A549 (cell line): ENCODE measurements around the gene PRDM10. TPM values are rescaled to one million over a fixed set of nuclear protein-coding genes. Genes with fewer than 3 reads are reported as not detected.
"Not testable (repeated sequence)": the region's sequence is repeated elsewhere in the genome, so short reads cannot be mapped to it uniquely, and the experiment has no call there.

Source experiments
- ATAC-seq, 2 experiments: fragments of 200-7000 bp in 1 of 2; fragments of >200 bp in 1 of 2; cut with Nextera tagmentation in 1 of 2; cut with Tn5 transposase in 1 of 2; 3 replicates each; pipeline versions ENCODE4 v1.8.0 to v1.9.1; 2018 to 2020; ENCODE audit warnings: mild to moderate bottlenecking in 1 of 2, moderate library complexity in 1 of 2
- CTCF ChIA-PET: fragments of 300-600 bp; sonication (Branson Sonifier 250); formaldehyde crosslinking; extraction: SDS; loops from one replicate; lab custom pipeline; 2021; ENCODE audit warnings: antibody characterized with exemption, inconsistent platforms; lab: Yijun Ruan, JAX
- POLR2A ChIA-PET: fragments of 350-600 bp; formaldehyde crosslinking; extraction: SDS; loops from one replicate; lab custom pipeline; 2021; ENCODE audit warnings: antibody characterized with exemption, inconsistent platforms; lab: Yijun Ruan, JAX
- DNase-seq, 2 experiments: peaks; one replicate each; pipeline versions ENCODE4 v3.0.0 to v3.0.0-alpha.2; 2011 to 2016; ENCODE audit warnings: low read depth in 1 of 2, low spot score in 1 of 2
- FAIRE-seq: peaks from 2 replicates; lab custom pipeline; 2011; peaks lifted over from hg19 to GRCh38; lab: Jason Lieb, UNC
- H3K27ac ChIP-seq, 2 experiments: fragments of >200 bp; sonication (Bioruptor Twin); formaldehyde crosslinking; 3 replicates each; pipeline ENCODE4 v1.5.1; 2016 to 2017
- H3K4me1 ChIP-seq: fragments of >200 bp; sonication (Bioruptor Twin); formaldehyde crosslinking; 3 replicates; pipeline ENCODE4 v1.6.1; 2016
- H3K4me2 ChIP-seq: fragments of >200 bp; sonication (Bioruptor Twin); formaldehyde crosslinking; 3 replicates; pipeline ENCODE4 v1.6.1; 2016
- H3K4me3 ChIP-seq: fragments of >200 bp; sonication (Bioruptor Twin); formaldehyde crosslinking; 3 replicates; pipeline ENCODE4 v1.5.1; 2016
- H3K9me3 ChIP-seq: fragments of >200 bp; sonication (Bioruptor Twin); formaldehyde crosslinking; 3 replicates; pipeline ENCODE4 v1.6.1; 2016
- BHLHE40 ChIP-seq: IDR thresholded peaks from 2 replicates; pipeline ENCODE4 v1.6.1; 2012; ENCODE audit warnings: low read depth, low read length, inconsistent platforms
- CBX8 ChIP-seq: fragments of 200-600 bp; sonication (generic); IDR thresholded peaks from 2 replicates; pipeline ENCODE4 v1.6.1; 2016
- EHF ChIP-seq: fragments of 250-450 bp; sonication (Bioruptor Pico); IDR thresholded peaks from 2 replicates; pipeline ENCODE4 v1.5.0; 2020; ENCODE audit warnings: mild to moderate bottlenecking
- EHMT2 ChIP-seq: fragments of 200-600 bp; sonication (generic); IDR thresholded peaks from 2 replicates; pipeline ENCODE4 v1.6.1; 2016; ENCODE audit warnings: antibody characterized with exemption, low read depth, mild to moderate bottlenecking, moderate library complexity
- FOSL2 ChIP-seq, 2 experiments: fragments of 450-650 bp in 1 of 2; fragments of >200 bp in 1 of 2; sonication (Bioruptor Twin) in 1 of 2; formaldehyde crosslinking; IDR thresholded peaks; 2 replicates each; pipeline versions ENCODE4 v1.5.0 to v1.6.1; 2016 to 2020; ENCODE audit warnings: mild to moderate bottlenecking in 1 of 2, moderate library complexity in 1 of 2
- FOXS1 ChIP-seq: fragments of 250-450 bp; sonication (Bioruptor Pico); IDR thresholded peaks from 2 replicates; pipeline ENCODE4 v1.5.0; 2020; ENCODE audit warnings: mild to moderate bottlenecking, moderate library complexity
- GATA3 ChIP-seq: IDR thresholded peaks from 2 replicates; pipeline ENCODE4 v1.6.1; 2012; ENCODE audit warnings: borderline replicate concordance
- HOXA7 ChIP-seq: fragments of 250-450 bp; sonication (Bioruptor Pico); IDR thresholded peaks from 2 replicates; pipeline ENCODE4 v1.5.0; 2020; ENCODE audit warnings: mild to moderate bottlenecking, moderate library complexity
- HOXB5 ChIP-seq: fragments of 250-450 bp; sonication (Bioruptor Pico); IDR thresholded peaks from 2 replicates; pipeline ENCODE4 v1.5.0; 2020; ENCODE audit warnings: mild to moderate bottlenecking, moderate library complexity
- JUNB ChIP-seq: fragments of >200 bp; sonication (Bioruptor Twin); formaldehyde crosslinking; IDR thresholded peaks from 2 replicates; pipeline ENCODE4 v1.6.1; 2016
- MYC ChIP-seq: IDR thresholded peaks from 2 replicates; pipeline ENCODE4 v1.6.1; 2012; ENCODE audit warnings: mild to moderate bottlenecking, inconsistent platforms, low read length, improper control_type of control experiment, borderline replicate concordance
- NFE2L2 ChIP-seq: fragments of 150-350 bp; conservative IDR thresholded peaks from 2 replicates; pipeline ENCODE4 v1.6.1; 2014; ENCODE audit warnings: low read length
- NR3C1 ChIP-seq: fragments of >200 bp; sonication (Bioruptor Twin); formaldehyde crosslinking; IDR thresholded peaks from 3 replicates; pipeline ENCODE4 v1.6.1; 2017
- PHF8 ChIP-seq: fragments of 200-600 bp; sonication (generic); IDR thresholded peaks from 2 replicates; pipeline ENCODE4 v1.6.1; 2016; ENCODE audit warnings: low read depth, mild to moderate bottlenecking, antibody characterized with exemption, moderate library complexity, borderline replicate concordance
- RCOR1 ChIP-seq: fragments of 150-350 bp; IDR thresholded peaks from 2 replicates; pipeline ENCODE4 v1.6.1; 2014; ENCODE audit warnings: antibody characterized with exemption, low read length, low read depth
- SREBF2 ChIP-seq: fragments of 450-650 bp; IDR thresholded peaks from 2 replicates; pipeline ENCODE4 v1.6.1; 2014; ENCODE audit warnings: mild to moderate bottlenecking, moderate library complexity
- TFCP2L1 ChIP-seq: fragments of 250-450 bp; sonication (Bioruptor Pico); IDR thresholded peaks from 2 replicates; pipeline ENCODE4 v1.5.0; 2021; ENCODE audit warnings: mild to moderate bottlenecking
- TP53 ChIP-seq: fragments of 250-450 bp; sonication (Bioruptor Pico); IDR thresholded peaks from 2 replicates; pipeline ENCODE4 v1.5.0; 2021; ENCODE audit warnings: mild to moderate bottlenecking, moderate library complexity
- ZNF302 ChIP-seq: fragments of 250-450 bp; sonication (Bioruptor Pico); IDR thresholded peaks from 2 replicates; pipeline ENCODE4 v1.9.0; 2021; ENCODE audit warnings: inconsistent platforms, mild to moderate bottlenecking, moderate library complexity
- ZSCAN20 ChIP-seq: fragments of 250-450 bp; sonication (Bioruptor Pico); IDR thresholded peaks from 2 replicates; pipeline ENCODE4 v1.8.0; 2022; ENCODE audit warnings: mild to moderate bottlenecking, moderate library complexity
- WGBS: methylation state at CpG from one replicate; pipeline ENCODE4 v1.1.6; 2017; ENCODE audit errors: missing lambda C conversion rate; 5-methylcytosine and 5-hydroxymethylcytosine counted together
- polyA plus RNA-seq, 4 experiments: library from polyadenylated mRNA; depleted of rRNA in 3 of 4; stranded (reverse); fragments of >200 nt; fragmentation: RNase III in 1 of 4; extraction: RNeasy Plus Mini Kit Qiagen cat#74134 plus additional on column Dnase treatment in 1 of 4; gene quantifications; 2 replicates in 3 of 4; 3 replicates in 1 of 4; pipeline ENCODE4 v1.2.3, GENCODE V29; 2011 to 2017
- TF ChIP-seq, protein P1 (sequence below): IDR thresholded peaks from 2 replicates; pipeline ENCODE4 v1.6.1; 2012
- TF ChIP-seq, protein P2 (sequence below): IDR thresholded peaks from 2 replicates; pipeline ENCODE4 v1.6.1; 2012; ENCODE audit warnings: low read depth, borderline replicate concordance
- TF ChIP-seq, protein P3 (sequence below): IDR thresholded peaks from 2 replicates; pipeline ENCODE4 v1.6.1; 2012
- TF ChIP-seq, protein P4 (sequence below): fragments of >200 bp; sonication (Bioruptor Twin); formaldehyde crosslinking; IDR thresholded peaks from 2 replicates; pipeline ENCODE4 v1.6.1; 2016

Gene PRDM10
- polyA plus RNA-seq, 2 of the 4 experiments (the other 2 are of a cell fraction) = 3.1 to 4.0 TPM

DNA sequence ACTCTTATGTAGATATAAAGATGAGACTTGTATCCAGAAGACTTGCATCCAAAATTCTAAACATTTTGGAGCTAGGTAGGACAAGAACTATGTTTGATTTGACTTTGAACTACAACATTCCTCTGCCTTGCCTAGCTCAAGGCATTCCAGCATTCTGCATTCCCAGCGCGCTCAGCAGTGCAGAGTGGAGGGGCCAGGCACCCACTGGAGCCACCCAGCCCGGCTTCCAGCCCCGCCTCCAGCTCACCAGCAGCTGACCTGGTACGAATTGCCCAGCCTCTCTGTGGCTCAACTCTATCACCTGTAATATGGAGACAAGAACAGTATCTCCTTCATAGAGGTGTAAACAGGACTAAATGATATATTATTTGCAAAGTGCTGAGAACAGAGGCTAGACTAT, 28.8 kb downstream of the PRDM10 start:
- DNase-seq = no peak
- ChIA-PET CTCF (interaction anchor here (0.6 kb wide), 3 partner anchors 24 to 929 kb away, joined by 3 read pairs; no protein-coding TSS in a partner anchor), POLR2A (no interaction called here)
- 83% methylated on average over 5 of the region's 5 CpGs for WGBS
- FAIRE-seq = no peak
- Histone ChIP-seq H3K4me3 (no peak overlapping the region), H3K4me1 (no peaks in the 10 kb centered on the region), H3K27ac (no peak overlapping the region), H3K9me3 (no peaks in the 10 kb centered on the region), H3K4me2 (no peak overlapping the region)
- ATAC-seq = peak in 1 of 2 experiments; percentile 33; a peak in 1 of 6 replicates
- TF ChIP-seq TFCP2L1 (CRISPR knock-in tag) = no peak

DNA sequence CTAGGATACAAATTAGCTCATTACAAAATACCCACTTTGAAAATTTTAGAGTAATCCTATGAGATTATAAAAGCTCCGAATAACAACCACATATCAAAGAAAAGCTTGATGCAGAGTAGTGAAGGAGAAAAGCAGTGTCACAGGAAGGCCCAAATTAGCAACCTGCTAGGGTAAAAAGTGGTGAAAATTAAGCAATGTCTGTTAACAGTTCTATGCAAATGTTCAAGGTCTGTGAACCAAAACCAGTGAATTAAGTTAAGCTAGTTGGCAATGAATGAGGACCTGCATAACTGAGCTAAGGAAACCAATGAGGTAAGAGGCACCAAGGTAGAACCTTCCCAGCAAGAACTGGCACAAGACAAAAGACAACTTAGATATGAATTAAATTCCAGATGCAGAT, 29.6 kb downstream of the PRDM10 start:
- FAIRE-seq = no peak
- no peak for DNase-seq
- POLR2A ChIA-PET = interaction anchor here (0.9 kb wide), 1 partner anchor 29 kb away, joined by 3 read pairs; the partner anchor contains the start of gene PRDM10
- Histone ChIP-seq H3K27ac (no peak overlapping the region), H3K9me3 (no peaks in the 10 kb centered on the region), H3K4me1 (no peaks in the 10 kb centered on the region), H3K4me3 (no peak overlapping the region), H3K4me2 (no peak overlapping the region)
- no peak for ATAC-seq
- TF ChIP-seq, protein P1, sequence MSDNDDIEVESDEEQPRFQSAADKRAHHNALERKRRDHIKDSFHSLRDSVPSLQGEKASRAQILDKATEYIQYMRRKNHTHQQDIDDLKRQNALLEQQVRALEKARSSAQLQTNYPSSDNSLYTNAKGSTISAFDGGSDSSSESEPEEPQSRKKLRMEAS = no peak
- TF ChIP-seq FOXS1 = no peak
- TF ChIP-seq EHF = no peak
- TF ChIP-seq CBX8 = no peak
- TF ChIP-seq ZNF302 (CRISPR knock-in tag) = no peak
- WGBS = 93% methylated on average over 1 of the region's 1 CpG
- CTCF ChIA-PET = interaction anchor here (0.6 to 1.0 kb wide), 3 partner anchors 47 to 929 kb away, joined by 3 read pairs; no protein-coding TSS in a partner anchor

DNA sequence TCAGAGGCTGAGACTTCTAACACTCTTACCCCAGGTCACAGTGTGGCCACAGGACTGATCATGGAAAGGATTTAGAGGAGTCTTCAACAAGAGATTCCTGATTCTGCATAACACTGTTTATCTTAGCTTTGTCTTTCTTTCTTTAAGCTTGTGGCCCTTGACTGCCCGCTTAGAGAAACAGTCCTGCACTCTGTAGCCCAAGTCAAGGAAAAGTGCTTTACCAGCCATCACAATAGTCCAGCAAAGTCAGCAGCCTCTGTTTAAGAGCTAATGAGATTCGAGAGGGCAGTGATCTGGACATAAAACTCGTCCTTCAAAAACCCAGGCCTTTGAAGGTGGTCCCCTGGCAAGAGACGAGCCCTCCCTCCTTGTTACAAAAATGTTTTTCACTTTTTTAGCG, 30.0 kb downstream of the PRDM10 start:
- FAIRE-seq (no peak), ATAC-seq (no peak), DNase-seq (no peak)
- no peaks in the 10 kb centered on the region for H3K4me1 ChIP-seq
- H3K4me3 ChIP-seq = no peak overlapping the region
- no peaks in the 10 kb centered on the region for H3K9me3 ChIP-seq
- ChIA-PET POLR2A (interaction anchor here (0.9 kb wide), 1 partner anchor 30 kb away, joined by 3 read pairs; the partner anchor contains the start of gene PRDM10), CTCF (interaction anchor here (1.0 kb wide), 1 partner anchor 47 kb away, joined by 3 read pairs; no protein-coding TSS in a partner anchor)
- no peak for TF ChIP-seq JUNB
- no peak for TF ChIP-seq ZSCAN20
- TF ChIP-seq, protein P2, sequence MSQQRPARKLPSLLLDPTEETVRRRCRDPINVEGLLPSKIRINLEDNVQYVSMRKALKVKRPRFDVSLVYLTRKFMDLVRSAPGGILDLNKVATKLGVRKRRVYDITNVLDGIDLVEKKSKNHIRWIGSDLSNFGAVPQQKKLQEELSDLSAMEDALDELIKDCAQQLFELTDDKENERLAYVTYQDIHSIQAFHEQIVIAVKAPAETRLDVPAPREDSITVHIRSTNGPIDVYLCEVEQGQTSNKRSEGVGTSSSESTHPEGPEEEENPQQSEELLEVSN = no peak
- TF ChIP-seq HOXB5 = no peak
- no peak for TF ChIP-seq RCOR1
- TF ChIP-seq TFCP2L1 (CRISPR knock-in tag) = no peak
- no peak for TF ChIP-seq PHF8
- TF ChIP-seq NFE2L2 = no peak
- no peak for TF ChIP-seq SREBF2
- no peak for TF ChIP-seq FOSL2 (IDR thresholded peaks at IDR 0.05)
- no peak for TF ChIP-seq FOSL2 (CRISPR knock-in tag; IDR thresholded peaks at IDR 0.05)
- no peak for TF ChIP-seq BHLHE40
- no peak for TF ChIP-seq TP53 (CRISPR knock-in tag)
- TF ChIP-seq GATA3 = no peak
- TF ChIP-seq, protein P3, sequence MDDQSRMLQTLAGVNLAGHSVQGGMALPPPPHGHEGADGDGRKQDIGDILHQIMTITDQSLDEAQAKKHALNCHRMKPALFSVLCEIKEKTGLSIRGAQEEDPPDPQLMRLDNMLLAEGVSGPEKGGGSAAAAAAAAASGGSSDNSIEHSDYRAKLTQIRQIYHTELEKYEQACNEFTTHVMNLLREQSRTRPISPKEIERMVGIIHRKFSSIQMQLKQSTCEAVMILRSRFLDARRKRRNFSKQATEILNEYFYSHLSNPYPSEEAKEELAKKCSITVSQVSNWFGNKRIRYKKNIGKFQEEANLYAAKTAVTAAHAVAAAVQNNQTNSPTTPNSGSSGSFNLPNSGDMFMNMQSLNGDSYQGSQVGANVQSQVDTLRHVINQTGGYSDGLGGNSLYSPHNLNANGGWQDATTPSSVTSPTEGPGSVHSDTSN = no peak
- TF ChIP-seq, protein P4, sequence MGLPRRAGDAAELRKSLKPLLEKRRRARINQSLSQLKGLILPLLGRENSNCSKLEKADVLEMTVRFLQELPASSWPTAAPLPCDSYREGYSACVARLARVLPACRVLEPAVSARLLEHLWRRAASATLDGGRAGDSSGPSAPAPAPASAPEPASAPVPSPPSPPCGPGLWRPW = no peak
- TF ChIP-seq NR3C1 = no peak
- no peak for TF ChIP-seq EHMT2
- TF ChIP-seq MYC = no peak
- TF ChIP-seq HOXA7 (CRISPR knock-in tag) = no peak
- H3K27ac ChIP-seq = no peak overlapping the region
- 73% methylated on average over 5 of the region's 5 CpGs for WGBS
- no peak overlapping the region for H3K4me2 ChIP-seq

DNA sequence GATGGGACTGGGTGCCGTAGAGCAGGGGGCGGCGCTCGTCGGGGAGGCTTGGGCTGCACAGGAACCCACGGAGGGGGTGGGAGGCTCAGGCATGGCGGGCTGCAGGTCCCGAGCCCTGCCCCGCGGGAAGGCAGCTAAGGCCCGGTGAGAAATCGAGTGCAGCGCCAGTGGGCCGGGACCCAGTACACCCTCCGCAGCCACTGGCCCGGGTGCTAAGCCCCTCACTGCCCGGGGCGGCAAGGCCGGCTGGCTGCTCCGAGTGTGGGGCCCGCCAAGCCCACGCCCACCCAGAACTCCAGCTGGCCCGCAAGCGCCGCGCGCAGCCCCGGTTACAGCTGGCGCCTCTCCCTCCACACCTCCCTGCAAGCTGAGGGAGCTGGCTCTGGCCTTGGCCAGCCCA, 30.8 kb downstream of the PRDM10 start:
- not testable (repeated sequence) for H3K27ac ChIP-seq, H3K4me1 ChIP-seq, FAIRE-seq, DNase-seq, H3K4me2 ChIP-seq, H3K9me3 ChIP-seq, H3K4me3 ChIP-seq, ATAC-seq
- ChIA-PET POLR2A (interaction anchor here (0.6 kb wide), 1 partner anchor 31 kb away, joined by 3 read pairs; the partner anchor contains the start of gene PRDM10), CTCF (interaction anchor here (1.2 kb wide), 1 partner anchor 174 kb away, joined by 3 read pairs; no protein-coding TSS in a partner anchor)
- WGBS = 93% methylated on average over 8 of the region's 29 CpGs
